Urothelium cell line (cell line): ENCODE measurements around the gene GNA12.
"Not testable (repeated sequence)": the region's sequence is repeated elsewhere in the genome, so short reads cannot be mapped to it uniquely, and the experiment has no call there.

ENCODE experiments used
- DNase-seq: peaks from one replicate; pipeline ENCODE4 v3.0.0; 2011; ENCODE audit warnings: low spot score, mixed read lengths
- FAIRE-seq: peaks from 2 replicates; lab custom pipeline; 2011; peaks lifted over from hg19 to GRCh38; lab: Jason Lieb, UNC

Gene GNA12

GRCh38 chr7:2681929-2682799, 161.9 kb downstream of the GNA12 start:
- peak; percentile 71 for FAIRE-seq
- DNase-seq, result no peak

GRCh38 chr7:2680792-2681490, 163.2 kb downstream of the GNA12 start:
- peak; percentile 93 for DNase-seq
- FAIRE-seq, result peak; percentile 98

DNA sequence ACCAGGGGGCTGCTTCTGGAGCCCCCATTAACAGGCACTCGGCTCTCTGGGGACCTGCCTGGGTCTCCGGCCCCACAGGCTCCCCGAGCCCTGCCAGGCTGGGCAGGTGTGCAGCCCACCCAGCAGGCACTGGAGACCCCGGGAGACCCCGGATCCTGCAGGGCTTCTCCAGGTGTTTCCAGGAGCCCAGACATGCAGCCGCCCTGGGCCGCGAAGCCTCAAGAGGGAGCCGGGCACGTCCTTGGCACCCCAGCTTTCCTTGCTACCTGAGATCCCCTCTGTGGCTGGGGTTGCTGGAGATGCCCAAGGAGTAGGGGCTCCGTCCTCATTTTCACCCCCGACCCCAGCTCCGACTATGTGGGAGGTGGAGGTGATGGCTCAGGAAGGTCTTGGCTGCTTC, 163.9 kb downstream of the GNA12 start:
- no peak for DNase-seq
- peak; percentile 48 for FAIRE-seq

DNA sequence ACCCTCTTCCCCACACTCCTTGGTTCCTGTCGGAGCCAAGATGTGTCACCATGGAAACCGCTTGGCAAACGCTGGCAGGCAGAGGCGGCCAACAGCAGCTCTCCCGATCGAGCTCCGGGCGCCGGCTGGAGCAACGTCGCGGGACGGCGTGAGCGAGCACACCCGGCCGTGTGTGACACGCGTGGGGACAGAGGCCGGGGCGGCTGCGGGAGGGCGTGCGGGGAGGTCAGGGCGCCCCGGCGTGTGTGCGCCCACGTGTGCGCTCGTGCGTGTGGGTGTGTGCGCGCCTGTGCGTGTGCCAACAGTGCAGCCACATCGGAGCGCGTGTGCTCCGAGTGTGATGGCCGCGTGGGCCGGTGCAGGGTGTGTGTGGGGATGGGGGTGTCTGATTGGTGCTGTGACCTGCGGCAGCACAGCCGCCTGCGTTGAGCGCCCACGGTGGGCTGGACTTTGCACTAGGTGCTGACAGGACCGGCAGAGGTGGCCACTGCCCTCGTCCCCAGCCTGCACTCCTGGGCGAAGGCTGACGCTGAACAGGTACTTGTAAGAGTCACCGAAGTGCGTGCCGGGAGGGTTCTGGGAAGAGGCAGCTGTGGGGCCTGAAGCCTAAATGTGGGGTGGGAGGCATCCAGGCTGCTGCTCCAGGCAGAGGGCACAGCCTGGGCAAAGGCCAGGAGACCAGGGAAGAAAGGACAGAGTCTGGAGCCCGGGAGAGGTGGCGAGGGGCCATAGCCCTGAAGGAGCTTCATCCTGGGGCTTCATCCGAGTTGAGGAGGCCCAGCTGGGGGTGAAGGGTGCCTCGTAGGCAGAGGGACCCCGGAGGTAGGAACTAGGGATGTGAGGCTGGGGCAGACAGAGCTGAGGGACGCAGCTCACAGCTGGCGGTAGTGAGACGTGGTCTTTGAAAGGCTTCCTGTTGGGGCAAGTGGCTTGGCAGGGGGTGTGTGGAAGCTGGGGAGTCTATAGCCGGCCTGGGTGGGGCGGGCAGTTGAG, 164.7 kb downstream of the GNA12 start:
- peak; percentile 5 for FAIRE-seq

GRCh38 chr7:2678454-2678853, 165.7 kb downstream of the GNA12 start:
- peak; percentile 99 for FAIRE-seq
- not testable (repeated sequence) for DNase-seq

More for the DNA sequence above, 164.7 kb downstream of the GNA12 start:
- DNase-seq, result not testable (repeated sequence)
